Fibroblast of the aortic adventitia (primary cell): ENCODE data around the gene STPG3. TPM values are rescaled to one million over a fixed set of nuclear protein-coding genes. Genes with fewer than 3 reads are reported as not detected.
"Not testable (repeated sequence)": the region's sequence is repeated elsewhere in the genome, so short reads cannot be mapped to it uniquely, and the experiment has no call there.

Source experiments
- DNase-seq: peaks from one replicate; pipeline ENCODE4 v3.0.0-alpha.2; 2010; ENCODE audit warnings: low read depth
- H3K4me3 ChIP-seq: 2 replicates; pipeline ENCODE4 v1.5.1; 2011; ENCODE audit warnings: low read depth, mild to moderate bottlenecking, control low read depth, low read length, moderate library complexity
- CTCF ChIP-seq: IDR thresholded peaks from 2 replicates; pipeline ENCODE4 v1.5.1; 2011; ENCODE audit warnings: mild to moderate bottlenecking, low read length, control low read depth, inconsistent platforms; ENCODE audit not compliant: insufficient read depth
- total RNA-seq: library from RNA; depleted of rRNA; stranded (reverse); fragments of >200 nt; gene quantifications from 2 replicates; pipeline ENCODE4 v1.2.3, GENCODE V29; 2012; ENCODE audit warnings: low replicate concordance

STPG3 gene
- total RNA-seq, 1 donor, result not detected

DNA sequence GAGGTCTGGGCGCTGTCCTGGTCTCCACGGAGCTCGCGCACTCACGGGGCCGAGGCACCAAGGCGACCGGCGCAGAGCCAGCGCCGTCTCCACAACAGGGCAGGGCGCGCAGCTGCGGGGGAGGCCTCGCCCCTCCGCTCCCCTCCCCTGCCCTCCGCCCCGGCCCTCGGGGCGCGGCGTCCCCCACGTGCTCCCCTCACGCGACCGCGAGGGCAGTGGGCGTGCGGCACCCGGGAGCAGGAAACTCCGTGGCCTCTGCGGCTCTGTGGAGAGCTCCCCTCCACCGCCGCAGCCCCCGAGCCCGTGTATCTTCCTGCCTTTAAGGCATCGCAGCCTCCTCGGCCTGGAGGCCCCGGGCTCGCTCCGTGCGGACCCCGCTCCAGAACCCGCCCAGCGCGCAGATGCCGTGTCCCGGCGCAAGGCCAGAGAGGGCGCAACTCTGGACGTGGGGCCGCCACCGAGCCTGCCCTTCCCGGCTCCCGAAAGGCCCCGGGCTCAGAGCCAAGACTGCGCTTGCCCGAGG lies 10.7 kb upstream of the STPG3 start:
- no peak for TF ChIP-seq CTCF
- peak; percentile 71 for DNase-seq
- H3K4me3 ChIP-seq, result peak overlapping the region; percentile 72

DNA sequence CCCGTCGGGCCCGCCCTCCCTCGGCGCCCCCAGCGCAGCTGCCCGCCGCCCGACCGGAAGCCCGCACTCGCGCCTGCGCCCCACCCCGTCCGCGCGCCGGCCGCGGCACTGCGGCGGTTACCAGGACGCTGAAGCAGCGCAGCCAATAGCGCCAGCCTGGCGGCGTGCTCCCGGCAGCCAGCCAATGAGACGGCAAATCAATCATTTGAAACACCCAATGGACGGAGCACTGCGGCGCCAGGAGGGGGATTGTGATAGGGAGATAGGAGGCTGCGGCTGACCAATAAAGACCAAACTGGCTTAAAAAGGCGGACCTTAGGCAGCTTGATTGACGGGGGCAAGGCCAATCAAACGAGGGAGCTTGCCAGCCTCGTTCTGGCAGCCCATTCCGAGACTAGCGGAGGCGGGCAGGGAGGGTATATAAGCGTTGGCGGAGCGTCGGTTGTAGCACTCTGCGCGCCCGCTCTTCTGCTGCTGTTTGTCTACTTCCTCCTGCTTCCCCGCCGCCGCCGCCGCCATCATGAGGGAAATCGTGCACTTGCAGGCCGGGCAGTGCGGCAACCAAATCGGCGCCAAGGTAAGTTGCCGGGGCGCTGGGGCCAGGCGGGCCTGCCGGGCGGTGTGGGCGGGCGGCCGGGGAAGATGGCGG lies 10.1 kb upstream of the STPG3 start, which contains the start of gene TUBB4B:
Gene TUBB4B (plus strand): TSS at position 447 of the 649 bp plus-strand sequence. CDS start 74 bp downstream, at position 521.
- H3K4me3 ChIP-seq, result peak within 1 kb of the TSS; percentile 82
- TF ChIP-seq CTCF, result no peak
- DNase-seq, result peak; percentile 100

DNA sequence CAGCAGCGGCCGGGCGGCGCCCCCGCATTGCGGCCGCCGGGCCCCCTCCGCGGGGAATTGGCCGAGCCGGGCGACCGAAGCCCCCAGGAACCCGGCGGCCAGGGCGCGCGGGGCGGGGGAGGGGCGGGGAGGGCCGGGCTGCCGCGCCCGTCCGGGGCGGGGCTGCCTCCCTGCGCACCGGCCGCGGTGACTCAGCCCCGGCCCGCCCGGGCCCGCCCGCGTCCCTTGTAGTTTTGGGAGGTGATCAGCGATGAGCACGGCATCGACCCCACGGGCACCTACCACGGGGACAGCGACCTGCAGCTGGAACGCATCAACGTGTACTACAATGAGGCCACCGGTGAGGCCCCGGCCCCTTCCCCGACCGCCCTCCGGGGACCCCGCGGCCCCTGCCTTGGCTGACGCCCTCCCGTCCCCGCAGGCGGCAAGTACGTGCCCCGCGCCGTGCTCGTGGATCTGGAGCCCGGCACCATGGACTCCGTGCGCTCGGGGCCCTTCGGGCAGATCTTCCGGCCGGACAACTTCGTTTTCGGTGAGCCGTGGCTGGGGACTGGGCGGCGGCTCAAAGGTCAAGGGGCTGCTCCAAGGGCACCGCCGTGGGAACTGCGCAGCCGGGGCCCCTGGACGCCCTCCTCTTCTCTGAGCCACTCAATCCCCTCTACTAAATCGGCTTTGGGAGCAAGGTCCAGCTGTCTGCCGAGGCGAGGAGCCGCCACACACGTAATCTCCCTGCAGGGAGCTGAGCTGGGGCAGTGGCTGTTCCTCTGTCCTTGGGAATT lies 9.4 kb upstream of the STPG3 start:
- no peak for TF ChIP-seq CTCF
- peak; percentile 37 for DNase-seq
- H3K4me3 ChIP-seq, result peak overlapping the region; percentile 82

GRCh38 chr9:137242269-137243203 lies 8.6 kb upstream of the STPG3 start:
- H3K4me3 ChIP-seq, result peak overlapping the region; percentile 82
- DNase-seq, result no peak
- TF ChIP-seq CTCF, result no peak

- DNase-seq, result not testable (repeated sequence)
Measured at GRCh38 chr9:137243266-137243625, 7.8 kb upstream of the STPG3 start.

DNA sequence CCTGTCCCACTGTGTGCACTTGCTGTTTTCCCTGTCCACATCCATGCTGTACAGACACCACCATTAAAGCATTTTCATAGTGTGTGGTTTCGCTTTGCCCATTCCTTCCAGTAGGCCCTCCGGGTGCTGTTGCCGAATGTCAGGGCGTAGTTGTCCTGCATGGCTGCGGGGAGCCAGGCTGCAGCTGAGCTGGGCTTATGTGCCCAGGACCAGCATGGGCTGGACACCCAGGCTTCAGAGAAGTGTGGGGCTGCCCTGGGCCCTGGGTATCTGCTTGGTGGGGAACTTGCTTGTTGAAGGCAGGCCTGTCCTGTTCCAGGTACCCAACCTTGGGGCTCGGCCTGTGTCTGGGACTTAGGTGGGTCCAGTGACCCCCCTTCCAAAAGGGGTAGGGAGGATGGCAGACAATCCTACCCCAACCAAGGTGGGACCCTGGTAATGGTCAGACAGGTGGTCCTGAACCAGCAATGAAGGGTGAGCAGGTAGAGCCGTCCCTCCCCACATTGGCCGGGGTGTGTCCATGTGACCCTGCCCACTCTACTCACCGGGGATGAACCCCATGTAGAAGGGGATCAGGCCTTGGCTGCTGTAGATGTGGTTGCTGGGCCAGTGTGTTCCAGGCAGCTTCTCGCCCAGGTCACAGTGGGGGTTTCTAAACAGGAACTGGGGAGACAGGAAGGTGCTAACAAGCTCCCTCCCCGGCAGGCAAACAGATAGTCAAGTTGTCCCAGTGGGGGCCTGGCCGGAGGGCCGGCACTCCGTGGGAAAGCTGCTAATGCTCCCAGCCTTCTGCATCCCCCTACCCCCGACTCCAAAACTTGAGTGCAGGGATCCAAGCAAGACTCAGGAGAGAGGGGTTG lies 7.2 kb upstream of the STPG3 start:
- no peak for TF ChIP-seq CTCF
- peak overlapping the region; percentile 37 for H3K4me3 ChIP-seq
- DNase-seq, result no peak

More at GRCh38 chr9:137243266-137243625, 7.8 kb upstream of the STPG3 start:
- H3K4me3 ChIP-seq, result peak overlapping the region; percentile 37
